ENCODE measurements around the gene NAGA.
"Not testable (repeated sequence)": the region's sequence is repeated elsewhere in the genome, so short reads cannot be mapped to it uniquely, and the experiment has no call there.

The NAGA gene

DNA sequence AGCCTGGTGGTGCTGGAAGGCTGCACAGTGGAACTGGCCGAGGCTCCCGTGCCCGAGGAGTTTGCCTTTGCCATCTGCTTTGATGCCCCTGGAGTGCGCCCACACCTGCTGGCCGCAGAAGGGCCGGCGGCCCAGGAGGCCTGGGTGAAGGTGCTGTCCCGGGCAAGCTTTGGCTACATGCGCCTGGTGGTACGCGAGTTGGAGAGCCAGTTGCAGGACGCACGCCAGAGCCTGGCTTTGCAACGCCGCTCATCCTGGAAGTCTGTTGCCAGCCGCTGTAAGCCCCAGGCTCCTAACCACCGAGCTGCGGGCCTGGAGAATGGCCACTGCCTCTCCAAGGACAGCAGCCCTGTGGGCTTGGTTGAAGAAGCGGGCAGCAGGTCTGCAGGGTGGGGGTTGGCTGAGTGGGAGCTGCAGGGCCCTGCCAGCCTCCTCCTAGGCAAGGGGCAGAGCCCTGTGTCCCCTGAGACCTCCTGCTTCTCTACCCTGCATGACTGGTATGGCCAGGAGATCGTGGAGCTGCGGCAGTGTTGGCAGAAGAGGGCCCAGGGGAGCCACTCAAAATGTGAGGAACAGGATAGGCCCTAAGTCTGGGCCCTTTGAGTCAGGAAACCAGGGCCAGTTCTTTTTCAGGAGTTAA lies 7.0 kb upstream of the NAGA start:
- no peak for DNase-seq
- in situ Hi-C loops (cut with HindIII; ENCODE audit: low pct_ligation_motif_present, low pct_unique_long_range_greater_than_20kb, low sequenced_read_pairs) = no loop called here

GRCh38 chr22:42076764-42077485 lies 6.3 kb upstream of the NAGA start:
- in situ Hi-C loops (cut with HindIII; ENCODE audit: low pct_ligation_motif_present, low pct_unique_long_range_greater_than_20kb, low sequenced_read_pairs) = no loop called here
- no peak for DNase-seq

GRCh38 chr22:42074846-42075676 lies 4.4 kb upstream of the NAGA start:
- DNase-seq = no peak
- in situ Hi-C loops (cut with HindIII; ENCODE audit: low pct_ligation_motif_present, low pct_unique_long_range_greater_than_20kb, low sequenced_read_pairs) = no loop called here

DNA sequence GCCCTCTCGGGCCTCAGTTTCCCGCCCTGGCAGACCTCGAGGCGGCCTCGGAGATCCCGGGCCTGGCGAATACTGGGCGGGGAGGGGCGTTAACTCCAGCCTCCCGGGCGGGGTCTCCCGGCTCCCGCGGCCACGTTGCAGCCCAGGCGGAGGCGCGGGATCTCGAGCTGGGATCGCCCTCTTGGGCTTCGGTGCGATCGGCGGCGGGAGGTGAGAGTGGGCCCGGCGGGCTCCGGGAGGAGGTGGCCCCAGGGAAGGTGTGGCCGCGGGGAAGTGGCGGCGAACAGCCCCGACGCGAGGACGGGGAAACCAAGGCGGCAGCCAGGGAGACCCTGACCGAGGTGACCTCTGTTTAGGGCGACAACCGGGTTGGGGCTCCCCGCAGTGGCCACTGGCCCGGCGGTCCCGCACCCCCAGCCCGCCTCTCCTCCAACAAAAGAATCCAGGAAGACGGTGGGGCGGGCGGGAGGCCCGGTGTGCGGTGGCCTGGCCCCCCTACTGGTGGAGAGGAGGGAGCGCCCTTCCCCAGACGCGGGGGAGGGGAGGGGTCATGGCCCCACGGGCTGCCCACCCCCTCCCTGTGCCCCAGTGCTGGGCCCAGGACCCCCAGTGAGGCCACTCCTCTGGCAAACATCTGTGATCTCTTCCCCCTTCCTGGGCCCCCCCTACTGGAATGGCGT lies 3.7 kb upstream of the NAGA start, which contains the start of gene PHETA2:
PHETA2 (plus strand) TSS at position 117 of the 680 bp plus-strand sequence. CDS start 3,046 bp downstream, outside the sequence.
- peak; percentile 43 for DNase-seq
- in situ Hi-C loops (cut with HindIII; ENCODE audit: low pct_ligation_motif_present, low pct_unique_long_range_greater_than_20kb, low sequenced_read_pairs) = no loop called here

DNA sequence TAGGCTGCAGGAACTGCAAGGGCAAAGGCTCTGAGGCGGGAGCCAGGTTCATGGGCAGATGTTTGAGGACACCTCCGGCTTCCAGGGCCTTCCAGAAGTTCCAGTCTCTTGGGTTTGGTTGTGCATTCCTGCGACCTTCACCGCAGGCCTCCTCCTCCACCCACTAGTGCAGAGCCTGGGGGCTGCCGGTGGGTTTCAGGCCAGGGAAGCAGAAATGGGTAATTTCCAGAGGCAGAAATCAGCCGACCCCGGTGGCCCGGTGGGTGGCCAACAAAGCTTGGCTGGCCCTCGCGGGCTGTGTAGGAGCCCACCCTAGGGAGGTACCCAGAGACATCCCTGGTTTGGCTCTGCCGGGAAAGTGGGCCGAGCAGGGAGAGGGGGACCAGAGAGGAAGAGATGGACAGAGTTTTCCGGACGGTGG lies 3.0 kb upstream of the NAGA start:
- no peak for DNase-seq
- in situ Hi-C loops (cut with HindIII; ENCODE audit: low pct_ligation_motif_present, low pct_unique_long_range_greater_than_20kb, low sequenced_read_pairs) = no loop called here

DNA sequence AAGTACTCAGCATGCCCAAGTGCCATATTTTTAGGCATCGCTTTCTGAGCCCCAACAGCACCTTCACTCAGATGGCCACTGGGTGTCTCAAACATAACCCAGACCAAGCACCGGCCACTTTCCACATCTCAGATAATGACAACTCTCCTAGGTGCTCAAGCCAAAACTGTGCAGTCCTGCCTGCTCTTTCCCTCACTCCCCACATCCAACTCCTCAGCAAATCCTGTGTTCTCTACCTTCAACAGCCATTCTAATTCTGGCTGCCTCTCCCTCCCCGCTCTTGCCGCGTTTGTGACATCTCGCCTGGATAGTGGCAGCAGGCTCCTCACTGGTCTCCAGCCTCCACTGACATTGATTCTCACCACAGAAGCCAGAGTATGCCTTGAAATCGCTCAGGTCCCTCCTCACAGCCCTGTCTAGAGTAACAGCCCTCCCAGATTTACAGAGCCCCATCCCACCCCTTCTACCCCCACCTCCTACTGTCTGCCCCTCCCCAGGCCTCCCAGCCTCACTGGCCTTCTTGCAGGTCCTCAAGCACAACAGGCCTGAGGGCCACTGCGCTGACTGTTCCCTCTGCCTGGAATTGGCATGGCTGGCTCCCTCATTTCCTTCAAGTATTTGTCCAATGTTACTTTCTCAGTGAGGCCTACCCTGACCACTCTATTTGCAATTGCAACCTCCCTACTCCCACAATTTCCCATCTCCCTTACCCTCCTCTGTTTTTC lies 2.2 kb upstream of the NAGA start:
- in situ Hi-C loops (cut with HindIII; ENCODE audit: low pct_ligation_motif_present, low pct_unique_long_range_greater_than_20kb, low sequenced_read_pairs) = no loop called here
- DNase-seq = no peak

DNA sequence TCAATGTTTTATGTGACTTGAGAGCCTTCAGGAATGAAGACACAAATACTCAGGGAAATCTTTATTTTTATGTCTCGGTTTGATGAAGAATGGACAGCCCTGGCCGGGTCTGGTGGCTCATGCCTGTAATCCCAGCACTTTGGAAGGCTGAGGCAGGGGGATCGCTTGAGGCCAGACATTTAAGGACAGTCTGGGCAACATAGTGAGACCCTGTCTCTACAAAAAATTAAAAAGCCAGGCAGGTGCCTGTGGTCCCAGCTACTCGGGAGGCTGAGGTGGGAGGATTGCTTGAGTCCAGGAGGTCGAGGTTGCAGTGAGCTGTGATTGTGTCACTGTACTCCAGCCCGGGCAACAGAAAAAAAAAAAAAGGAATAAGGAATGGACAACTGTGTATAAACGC lies 896 bp upstream of the NAGA start:
- DNase-seq; in situ Hi-C loops (cut with HindIII; ENCODE audit: low pct_ligation_motif_present, low pct_unique_long_range_greater_than_20kb, low sequenced_read_pairs): not testable (repeated sequence)

- peak; percentile 5 for DNase-seq
- in situ Hi-C loops (cut with HindIII; ENCODE audit: low pct_ligation_motif_present, low pct_unique_long_range_greater_than_20kb, low sequenced_read_pairs) = no loop called here
These were observed 653 bp downstream of the NAGA start for GRCh38 chr22:42069801-42070516.

GRCh38 chr22:42068291-42068690 lies 2.3 kb downstream of the NAGA start:
- in situ Hi-C loops (cut with HindIII; ENCODE audit: low pct_ligation_motif_present, low pct_unique_long_range_greater_than_20kb, low sequenced_read_pairs) = no loop called here
- no peak for DNase-seq

GRCh38 chr22:42067671-42068251 lies 2.9 kb downstream of the NAGA start:
- in situ Hi-C loops (cut with HindIII; ENCODE audit: low pct_ligation_motif_present, low pct_unique_long_range_greater_than_20kb, low sequenced_read_pairs) = no loop called here
- DNase-seq = no peak

GRCh38 chr22:42066937-42067336 lies 3.7 kb downstream of the NAGA start:
- in situ Hi-C loops (cut with HindIII; ENCODE audit: low pct_ligation_motif_present, low pct_unique_long_range_greater_than_20kb, low sequenced_read_pairs) = no loop called here
- no peak for DNase-seq

GRCh38 chr22:42066126-42066761 lies 4.4 kb downstream of the NAGA start:
- in situ Hi-C loops (cut with HindIII; ENCODE audit: low pct_ligation_motif_present, low pct_unique_long_range_greater_than_20kb, low sequenced_read_pairs) = no loop called here

DNA sequence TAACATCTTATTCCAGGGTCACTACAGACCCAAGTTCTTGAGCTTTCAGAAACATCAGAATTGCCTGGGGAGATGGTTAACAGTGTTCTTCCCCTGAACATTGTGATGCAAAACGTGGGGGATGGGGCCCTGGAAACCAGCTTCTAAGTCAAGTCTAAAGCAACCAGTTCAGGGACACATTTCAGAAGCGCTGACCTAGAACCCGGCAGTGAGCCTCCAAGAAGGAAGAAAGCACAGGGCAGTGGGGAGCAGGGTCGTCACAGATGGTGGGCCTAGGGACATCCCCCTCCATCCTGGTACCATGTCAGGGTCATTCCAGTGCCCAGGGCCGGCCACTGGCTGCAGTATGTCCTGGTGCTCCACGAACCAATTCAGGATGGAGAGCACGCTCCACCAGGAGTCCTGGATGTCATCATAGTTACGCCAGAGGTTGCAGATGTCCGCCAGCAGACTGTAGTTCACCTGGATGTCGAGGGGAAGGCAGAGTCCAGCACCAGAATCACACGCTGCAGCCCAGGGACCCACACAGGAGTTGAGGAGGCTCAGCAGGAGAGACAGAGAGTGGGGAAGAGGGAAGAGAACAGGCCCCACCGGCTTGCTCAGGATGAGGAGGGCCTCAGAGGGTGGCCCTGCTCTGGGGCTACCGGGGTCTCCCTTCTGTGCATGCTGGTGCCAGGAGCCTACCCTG lies 5.0 kb downstream of the NAGA start:
- in situ Hi-C loops (cut with HindIII; ENCODE audit: low pct_ligation_motif_present, low pct_unique_long_range_greater_than_20kb, low sequenced_read_pairs) = no loop called here
- DNase-seq = no peak

More at GRCh38 chr22:42066126-42066761, 4.4 kb downstream of the NAGA start:
- DNase-seq = no peak

GRCh38 chr22:42064629-42065028 lies 6.0 kb downstream of the NAGA start:
- DNase-seq = no peak
- in situ Hi-C loops (cut with HindIII; ENCODE audit: low pct_ligation_motif_present, low pct_unique_long_range_greater_than_20kb, low sequenced_read_pairs) = no loop called here

DNA sequence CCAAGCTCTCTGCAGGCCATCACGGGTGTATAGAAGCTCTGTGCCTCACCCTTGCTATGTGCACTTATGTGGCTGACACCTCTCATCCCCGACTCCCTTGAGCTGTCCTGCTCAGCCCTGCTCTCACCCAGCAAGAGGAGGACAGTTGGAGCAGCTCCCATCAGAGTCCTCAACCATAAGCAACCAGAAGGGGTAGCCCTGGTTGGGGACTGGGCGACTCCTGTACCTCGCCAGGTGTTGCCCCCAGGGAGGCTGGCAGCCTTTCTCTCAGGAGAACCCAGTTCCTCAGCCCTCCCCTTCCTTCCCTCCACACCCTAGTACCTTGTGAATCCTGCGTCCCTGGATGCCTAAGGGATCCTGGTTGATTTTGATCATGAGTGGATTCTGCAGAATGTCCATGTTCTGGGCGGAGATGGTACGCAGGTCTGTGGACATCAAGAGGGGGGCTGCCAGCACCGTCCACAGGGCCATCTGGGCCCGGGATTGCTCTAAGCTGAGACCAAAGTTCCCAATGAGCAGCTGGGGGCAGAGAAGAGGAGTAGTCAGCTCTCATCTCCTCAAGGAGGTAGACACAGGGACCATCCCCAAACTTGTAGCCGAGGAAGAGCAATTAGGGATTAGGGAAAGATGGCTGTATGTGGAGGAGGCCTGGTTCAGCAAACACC lies 8.0 kb downstream of the NAGA start:
- DNase-seq = no peak
- in situ Hi-C loops (cut with HindIII; ENCODE audit: low pct_ligation_motif_present, low pct_unique_long_range_greater_than_20kb, low sequenced_read_pairs) = no loop called here

GRCh38 chr22:42061041-42061440 lies 9.6 kb downstream of the NAGA start:
- in situ Hi-C loops (cut with HindIII; ENCODE audit: low pct_ligation_motif_present, low pct_unique_long_range_greater_than_20kb, low sequenced_read_pairs) = no loop called here
- no peak for DNase-seq

Data from ACHN (cell line).